ENCODE measurements around the gene NIM1K. TPM values are rescaled to one million over a fixed set of nuclear protein-coding genes. Genes with fewer than 3 reads are reported as not detected.
A peak's percentile ranks its signal among the peaks of the same experiment; 100 is the strongest.

NIM1K gene
- total and polyA plus RNA-seq, 2 donors (not counting 1 experiment from before 2014, with no cell fraction given) = 1.7 to 14.7 TPM

GRCh38 chr5:43221502-43221901, 29.5 kb downstream of the NIM1K start:
- H3K4me2 ChIP-seq (ENCODE audit: extremely low read depth, insufficient read depth, low read length) = no peak overlapping the region
- no peak overlapping the region for H2AFZ ChIP-seq (ENCODE audit: low read length)
- H3K27me3 ChIP-seq (ENCODE audit: control insufficient read depth, insufficient read depth, low read length) = no peaks in the 10 kb centered on the region
- TF ChIP-seq EZH2 (IDR thresholded peaks at IDR 0.05; ENCODE audit: low read length, missing control alignments) (no peak), CTCF (conservative IDR thresholded peaks at IDR 0.05 in 1 of 2, IDR thresholded peaks at IDR 0.05 in 1 of 2; ENCODE audit: low read depth in 1 of 2, low read length in 2 of 2) (no peak)
- no peak overlapping the region for H3K27ac ChIP-seq (ENCODE audit: insufficient read depth, low read length)
- no peaks in the 10 kb centered on the region for H3K79me2 ChIP-seq (ENCODE audit: control insufficient read depth, insufficient read depth, low read length)
- H4K20me1 ChIP-seq (ENCODE audit: control insufficient read depth, extremely low read depth, insufficient read depth, low read length) = no peaks in the 10 kb centered on the region
- no peaks in the 10 kb centered on the region for H3K36me3 ChIP-seq (ENCODE audit: control insufficient read depth, insufficient read depth, low read length)
- H3K4me1 ChIP-seq (ENCODE audit: control insufficient read depth, extremely low read depth, insufficient read depth, low read length) = no peaks in the 10 kb centered on the region
- no peaks in the 10 kb centered on the region for H3K9me3 ChIP-seq (ENCODE audit: control insufficient read depth, insufficient read depth, low read depth, low read length)
- no peak overlapping the region for H3K9ac ChIP-seq (ENCODE audit: insufficient read depth, low read length)
- no peak overlapping the region for H3K4me3 ChIP-seq (replicated peaks in 1 of 4; ENCODE audit: control extremely low read depth in 1 of 4, insufficient read depth in 1 of 4, low read depth in 3 of 4, low read length in 4 of 4)
- DNase-seq (ENCODE audit: low read depth in 2 of 2) = no peak

- H3K27me3 ChIP-seq (ENCODE audit: control insufficient read depth, insufficient read depth, low read length) = no peaks in the 10 kb centered on the region
- H2AFZ ChIP-seq (ENCODE audit: low read length) = no peak overlapping the region
- no peaks in the 10 kb centered on the region for H3K79me2 ChIP-seq (ENCODE audit: control insufficient read depth, insufficient read depth, low read length)
- H3K9ac ChIP-seq (ENCODE audit: insufficient read depth, low read length) = no peak overlapping the region
- no peaks in the 10 kb centered on the region for H4K20me1 ChIP-seq (ENCODE audit: control insufficient read depth, extremely low read depth, insufficient read depth, low read length)
- DNase-seq (ENCODE audit: low read depth in 2 of 2) = no peak
- H3K9me3 ChIP-seq (ENCODE audit: control insufficient read depth, insufficient read depth, low read depth, low read length) = no peaks in the 10 kb centered on the region
- no peak overlapping the region for H3K4me3 ChIP-seq (replicated peaks in 1 of 4; ENCODE audit: control extremely low read depth in 1 of 4, insufficient read depth in 1 of 4, low read depth in 3 of 4, low read length in 4 of 4)
- H3K4me2 ChIP-seq (ENCODE audit: extremely low read depth, insufficient read depth, low read length) = no peak overlapping the region
- H3K36me3 ChIP-seq (ENCODE audit: control insufficient read depth, insufficient read depth, low read length) = no peaks in the 10 kb centered on the region
- H3K27ac ChIP-seq (ENCODE audit: insufficient read depth, low read length) = no peak overlapping the region
- H3K4me1 ChIP-seq (ENCODE audit: control insufficient read depth, extremely low read depth, insufficient read depth, low read length) = no peaks in the 10 kb centered on the region
- no peak for TF ChIP-seq CTCF (conservative IDR thresholded peaks at IDR 0.05 in 1 of 2, IDR thresholded peaks at IDR 0.05 in 1 of 2; ENCODE audit: low read depth in 1 of 2, low read length in 2 of 2)
- TF ChIP-seq EZH2 (IDR thresholded peaks at IDR 0.05; ENCODE audit: low read length, missing control alignments) = no peak
These were observed 33.7 kb downstream of the NIM1K start for GRCh38 chr5:43225649-43226245.

GRCh38 chr5:43227655-43228054, 35.6 kb downstream of the NIM1K start:
- H3K79me2 ChIP-seq (ENCODE audit: control insufficient read depth, insufficient read depth, low read length) = no peaks in the 10 kb centered on the region
- H3K27ac ChIP-seq (ENCODE audit: insufficient read depth, low read length) = no peak overlapping the region
- peak; percentile 46 to 82 for DNase-seq (ENCODE audit: low read depth in 2 of 2)
- no peak overlapping the region for H3K4me2 ChIP-seq (ENCODE audit: extremely low read depth, insufficient read depth, low read length)
- TF ChIP-seq EZH2 (IDR thresholded peaks at IDR 0.05; ENCODE audit: low read length, missing control alignments) (no peak), CTCF (conservative IDR thresholded peaks at IDR 0.05 in 1 of 2, IDR thresholded peaks at IDR 0.05 in 1 of 2; ENCODE audit: low read depth in 1 of 2, low read length in 2 of 2) (peak; percentile 53 to 54)
- H3K27me3 ChIP-seq (ENCODE audit: control insufficient read depth, insufficient read depth, low read length) = no peaks in the 10 kb centered on the region
- no peak overlapping the region for H2AFZ ChIP-seq (ENCODE audit: low read length)
- no peak overlapping the region for H3K4me3 ChIP-seq (replicated peaks in 1 of 4; ENCODE audit: control extremely low read depth in 1 of 4, insufficient read depth in 1 of 4, low read depth in 3 of 4, low read length in 4 of 4)
- H3K36me3 ChIP-seq (ENCODE audit: control insufficient read depth, insufficient read depth, low read length) = no peaks in the 10 kb centered on the region
- H4K20me1 ChIP-seq (ENCODE audit: control insufficient read depth, extremely low read depth, insufficient read depth, low read length) = no peaks in the 10 kb centered on the region
- H3K9ac ChIP-seq (ENCODE audit: insufficient read depth, low read length) = no peak overlapping the region
- no peaks in the 10 kb centered on the region for H3K9me3 ChIP-seq (ENCODE audit: control insufficient read depth, insufficient read depth, low read depth, low read length)
- H3K4me1 ChIP-seq (ENCODE audit: control insufficient read depth, extremely low read depth, insufficient read depth, low read length) = no peaks in the 10 kb centered on the region

Data from fibroblast of lung (primary cell).